Adrenal gland (tissue), 5 donors: ENCODE results near the gene AIM2.
"Not testable (repeated sequence)": the region's sequence is repeated elsewhere in the genome, so short reads cannot be mapped to it uniquely, and the experiment has no call there.

Experiments
- POLR2A ChIP-seq, 2 donors: fragments of 450-650 bp; IDR thresholded peaks; one replicate each; pipeline ENCODE4 v1.6.1; 2017; ENCODE audit warnings: antibody characterized with exemption in 2 of 2, mild to moderate bottlenecking in 2 of 2, moderate library complexity in 1 of 2
- TF ChIP-seq, protein P1 (sequence below), 6 experiments: fragments of 450-650 bp in 4 of 6; fragments of 200-600 bp in 2 of 6; sonication (generic) in 1 of 6; IDR thresholded peaks; 1 replicate in 5 of 6; 2 replicates in 1 of 6; pipeline versions ENCODE4 v1.5.1 to v1.8.0; 2016 to 2021; ENCODE audit warnings: antibody characterized with exemption in 6 of 6, mild to moderate bottlenecking in 2 of 6, moderate library complexity in 1 of 6
- donor health status: DM: no; HTN: no; CAD: no.

DNA sequence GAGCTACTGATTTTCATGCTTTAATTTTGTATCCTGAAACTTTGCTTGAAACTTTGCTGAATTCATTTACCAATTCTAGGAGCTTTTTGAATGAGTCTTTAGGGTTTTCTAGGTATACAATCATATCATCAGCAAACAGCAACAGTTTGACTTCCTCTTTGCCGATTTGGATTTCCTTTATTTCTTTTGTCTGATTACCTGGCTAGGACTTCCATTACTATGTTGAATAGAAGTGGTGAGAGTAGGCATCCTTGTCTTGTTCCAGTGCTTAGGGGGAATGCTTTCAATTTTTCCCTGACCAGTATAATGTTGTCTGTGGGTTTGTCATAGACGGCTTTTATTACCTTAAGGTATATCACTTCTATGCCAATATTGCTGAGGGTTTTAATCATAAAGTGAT is 49.7 kb downstream of the AIM2 start:
- TF ChIP-seq, protein P1, sequence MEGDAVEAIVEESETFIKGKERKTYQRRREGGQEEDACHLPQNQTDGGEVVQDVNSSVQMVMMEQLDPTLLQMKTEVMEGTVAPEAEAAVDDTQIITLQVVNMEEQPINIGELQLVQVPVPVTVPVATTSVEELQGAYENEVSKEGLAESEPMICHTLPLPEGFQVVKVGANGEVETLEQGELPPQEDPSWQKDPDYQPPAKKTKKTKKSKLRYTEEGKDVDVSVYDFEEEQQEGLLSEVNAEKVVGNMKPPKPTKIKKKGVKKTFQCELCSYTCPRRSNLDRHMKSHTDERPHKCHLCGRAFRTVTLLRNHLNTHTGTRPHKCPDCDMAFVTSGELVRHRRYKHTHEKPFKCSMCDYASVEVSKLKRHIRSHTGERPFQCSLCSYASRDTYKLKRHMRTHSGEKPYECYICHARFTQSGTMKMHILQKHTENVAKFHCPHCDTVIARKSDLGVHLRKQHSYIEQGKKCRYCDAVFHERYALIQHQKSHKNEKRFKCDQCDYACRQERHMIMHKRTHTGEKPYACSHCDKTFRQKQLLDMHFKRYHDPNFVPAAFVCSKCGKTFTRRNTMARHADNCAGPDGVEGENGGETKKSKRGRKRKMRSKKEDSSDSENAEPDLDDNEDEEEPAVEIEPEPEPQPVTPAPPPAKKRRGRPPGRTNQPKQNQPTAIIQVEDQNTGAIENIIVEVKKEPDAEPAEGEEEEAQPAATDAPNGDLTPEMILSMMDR (IDR thresholded peaks at IDR 0.05), result not testable (repeated sequence)
- TF ChIP-seq POLR2A (IDR thresholded peaks at IDR 0.05), result not testable (repeated sequence)
